HepG2 (cell line): Measurements from ENCODE around the gene PCBP1. TPM values are rescaled to one million over a fixed set of nuclear protein-coding genes. Genes with fewer than 3 reads are reported as not detected.

Experiments used
- FOXO1 ChIP-seq: sonication (generic); formaldehyde crosslinking; IDR thresholded peaks from 2 replicates; pipeline ENCODE4 v1.4.0; 2020; ENCODE audit warnings: missing genetic modification reagents
- HOXA5 ChIP-seq: sonication (generic); formaldehyde crosslinking; IDR thresholded peaks from 2 replicates; pipeline ENCODE4 v1.4.0; 2020; ENCODE audit warnings: missing genetic modification reagents
- MTA1 ChIP-seq: sonication (generic); formaldehyde crosslinking; IDR thresholded peaks from 2 replicates; pipeline ENCODE4 v1.4.0; 2020; ENCODE audit warnings: missing genetic modification reagents, mild to moderate bottlenecking, borderline replicate concordance
- PITX1 ChIP-seq: sonication (generic); formaldehyde crosslinking; IDR thresholded peaks from 2 replicates; pipeline ENCODE4 v1.5.1; 2020; ENCODE audit warnings: mild to moderate bottlenecking, missing genetic modification reagents
- SIX4 ChIP-seq: sonication (generic); formaldehyde crosslinking; IDR thresholded peaks from 2 replicates; pipeline ENCODE4 v1.4.0; 2020; ENCODE audit warnings: missing genetic modification reagents
- SUZ12 ChIP-seq: fragments of 150-350 bp; IDR thresholded peaks from 2 replicates; pipeline ENCODE4 v1.6.1; 2014; ENCODE audit warnings: low read depth, low read length
- TFDP2 ChIP-seq: sonication (generic); formaldehyde crosslinking; IDR thresholded peaks from 2 replicates; pipeline ENCODE4 v1.4.0; 2020; ENCODE audit warnings: missing genetic modification reagents
- TOE1 ChIP-seq: sonication (generic); formaldehyde crosslinking; IDR thresholded peaks from 2 replicates; pipeline ENCODE4 v1.4.0; 2020; ENCODE audit warnings: mild to moderate bottlenecking, missing genetic modification reagents
- ZNF101 ChIP-seq: sonication (generic); formaldehyde crosslinking; IDR thresholded peaks from 2 replicates; pipeline ENCODE4 v1.4.0; 2020; ENCODE audit warnings: mild to moderate bottlenecking, low read depth, missing genetic modification reagents, borderline replicate concordance
- ZNF275 ChIP-seq: sonication (generic); formaldehyde crosslinking; IDR thresholded peaks from 2 replicates; pipeline ENCODE4 v1.8.0; 2022; ENCODE audit warnings: missing genetic modification reagents, mild to moderate bottlenecking, inconsistent platforms, borderline replicate concordance
- ZNF326 ChIP-seq: sonication (generic); formaldehyde crosslinking; IDR thresholded peaks from 2 replicates; pipeline ENCODE4 v1.4.0; 2020; ENCODE audit warnings: missing genetic modification reagents, borderline replicate concordance
- ZNF441 ChIP-seq: sonication (generic); formaldehyde crosslinking; IDR thresholded peaks from 2 replicates; pipeline ENCODE4 v1.7.0; 2021; ENCODE audit warnings: missing genetic modification reagents, borderline replicate concordance
- ZNF556 ChIP-seq: sonication (generic); formaldehyde crosslinking; IDR thresholded peaks from 2 replicates; pipeline ENCODE4 v1.4.0; 2020; ENCODE audit warnings: mild to moderate bottlenecking, missing genetic modification reagents, borderline replicate concordance
- ZNF737 ChIP-seq: sonication (generic); formaldehyde crosslinking; IDR thresholded peaks from 2 replicates; pipeline ENCODE4 v1.5.0; 2020; ENCODE audit warnings: missing genetic modification reagents, mild to moderate bottlenecking, borderline replicate concordance
- ZNF83 ChIP-seq: sonication (generic); formaldehyde crosslinking; IDR thresholded peaks from 2 replicates; pipeline ENCODE4 v1.4.0; 2020; ENCODE audit warnings: missing genetic modification reagents, mild to moderate bottlenecking, borderline replicate concordance
- polyA plus RNA-seq, 8 experiments: library from polyadenylated mRNA; depleted of rRNA in 3 of 8; stranded (reverse) in 7 of 8; unstranded in 1 of 8; fragments of >200 nt; fragmentation: Illumina TruSeq in 4 of 8; extraction: Trizol in 4 of 8; gene quantifications; 2 replicates each; pipeline versions ENCODE4 v1.2.1 to v1.2.3, GENCODE V29; 2011 to 2016; ENCODE audit warnings: low read depth in 4 of 8, missing spikeins in 1 of 8, mixed read lengths in 1 of 8; ENCODE audit not compliant: insufficient read depth in 1 of 8
- total RNA-seq, 5 experiments: library from RNA; depleted of rRNA; stranded (reverse); fragments of >200 nt; fragmentation: Illumina TruSeq; extraction: Trizol; gene quantifications; 2 replicates each; pipeline ENCODE4 v1.2.3, GENCODE V29; 2016; ENCODE audit warnings: low read depth in 1 of 5
- TF ChIP-seq, protein P1 (sequence below): sonication (generic); formaldehyde crosslinking; IDR thresholded peaks from 2 replicates; pipeline ENCODE4 v1.4.0; 2020; ENCODE audit warnings: missing genetic modification reagents
- TF ChIP-seq, protein P2 (sequence below): sonication (generic); formaldehyde crosslinking; IDR thresholded peaks from 2 replicates; pipeline ENCODE4 v1.4.0; 2020; ENCODE audit warnings: missing genetic modification reagents, mild to moderate bottlenecking, borderline replicate concordance

The PCBP1 gene
- total and polyA plus RNA-seq, 2 of the 13 experiments (the other 11 are each of a cell fraction or from before 2014, with no cell fraction given), result 32.0 to 137 TPM

GRCh38 chr2:70085711-70086277 is 1.5 kb upstream of the PCBP1 start (continued):
- TF ChIP-seq ZNF275 (CRISPR knock-in tag), result no peak
- TF ChIP-seq, protein P1, sequence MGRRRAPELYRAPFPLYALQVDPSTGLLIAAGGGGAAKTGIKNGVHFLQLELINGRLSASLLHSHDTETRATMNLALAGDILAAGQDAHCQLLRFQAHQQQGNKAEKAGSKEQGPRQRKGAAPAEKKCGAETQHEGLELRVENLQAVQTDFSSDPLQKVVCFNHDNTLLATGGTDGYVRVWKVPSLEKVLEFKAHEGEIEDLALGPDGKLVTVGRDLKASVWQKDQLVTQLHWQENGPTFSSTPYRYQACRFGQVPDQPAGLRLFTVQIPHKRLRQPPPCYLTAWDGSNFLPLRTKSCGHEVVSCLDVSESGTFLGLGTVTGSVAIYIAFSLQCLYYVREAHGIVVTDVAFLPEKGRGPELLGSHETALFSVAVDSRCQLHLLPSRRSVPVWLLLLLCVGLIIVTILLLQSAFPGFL (CRISPR knock-in tag), result no peak
- no peak for TF ChIP-seq FOXO1 (CRISPR knock-in tag)
- no peak for TF ChIP-seq MTA1 (CRISPR knock-in tag)
- no peak for TF ChIP-seq SUZ12
- no peak for TF ChIP-seq TFDP2 (CRISPR knock-in tag)
- no peak for TF ChIP-seq PITX1
- TF ChIP-seq ZNF83, result 0 out of 2 replicates have a peak, but pooled peaks have one; percentile 34
- TF ChIP-seq ZNF441 (CRISPR knock-in tag), result no peak
- TF ChIP-seq SIX4 (CRISPR knock-in tag), result 0 out of 2 replicates have a peak, but pooled peaks have one; percentile 16
- no peak for TF ChIP-seq HOXA5 (CRISPR knock-in tag)
- no peak for TF ChIP-seq ZNF101 (CRISPR knock-in tag)
- TF ChIP-seq ZNF556, result no peak
- no peak for TF ChIP-seq ZNF326
- TF ChIP-seq, protein P2, sequence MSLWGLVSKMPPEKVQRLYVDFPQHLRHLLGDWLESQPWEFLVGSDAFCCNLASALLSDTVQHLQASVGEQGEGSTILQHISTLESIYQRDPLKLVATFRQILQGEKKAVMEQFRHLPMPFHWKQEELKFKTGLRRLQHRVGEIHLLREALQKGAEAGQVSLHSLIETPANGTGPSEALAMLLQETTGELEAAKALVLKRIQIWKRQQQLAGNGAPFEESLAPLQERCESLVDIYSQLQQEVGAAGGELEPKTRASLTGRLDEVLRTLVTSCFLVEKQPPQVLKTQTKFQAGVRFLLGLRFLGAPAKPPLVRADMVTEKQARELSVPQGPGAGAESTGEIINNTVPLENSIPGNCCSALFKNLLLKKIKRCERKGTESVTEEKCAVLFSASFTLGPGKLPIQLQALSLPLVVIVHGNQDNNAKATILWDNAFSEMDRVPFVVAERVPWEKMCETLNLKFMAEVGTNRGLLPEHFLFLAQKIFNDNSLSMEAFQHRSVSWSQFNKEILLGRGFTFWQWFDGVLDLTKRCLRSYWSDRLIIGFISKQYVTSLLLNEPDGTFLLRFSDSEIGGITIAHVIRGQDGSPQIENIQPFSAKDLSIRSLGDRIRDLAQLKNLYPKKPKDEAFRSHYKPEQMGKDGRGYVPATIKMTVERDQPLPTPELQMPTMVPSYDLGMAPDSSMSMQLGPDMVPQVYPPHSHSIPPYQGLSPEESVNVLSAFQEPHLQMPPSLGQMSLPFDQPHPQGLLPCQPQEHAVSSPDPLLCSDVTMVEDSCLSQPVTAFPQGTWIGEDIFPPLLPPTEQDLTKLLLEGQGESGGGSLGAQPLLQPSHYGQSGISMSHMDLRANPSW, result no peak
- TF ChIP-seq ZNF737, result no peak
- no peak for TF ChIP-seq TOE1 (CRISPR knock-in tag)
